Keratinocyte (primary cell): Measurements from ENCODE around the gene ANKRD17.

ENCODE experiments used
- EZH2 ChIP-seq: IDR thresholded peaks from one replicate; pipeline ENCODE4 v1.6.1; 2012; ENCODE audit warnings: inconsistent platforms, mild to moderate bottlenecking, low read length, moderate library complexity
- TF ChIP-seq, protein P1 (sequence below), 3 experiments: IDR thresholded peaks in 1 of 3; conservative IDR thresholded peaks in 1 of 3; optimal IDR thresholded peaks in 1 of 3; 2 replicates in 2 of 3; 3 replicates in 1 of 3; pipeline versions ENCODE3 to v1.5.1; 2011; ENCODE audit warnings: low read length in 3 of 3, mild to moderate bottlenecking in 3 of 3, moderate library complexity in 2 of 3, control low read depth in 1 of 3, inconsistent platforms in 1 of 3; ENCODE audit not compliant: insufficient read depth in 2 of 3; ENCODE audit errors: extremely low read depth in 1 of 3

DNA sequence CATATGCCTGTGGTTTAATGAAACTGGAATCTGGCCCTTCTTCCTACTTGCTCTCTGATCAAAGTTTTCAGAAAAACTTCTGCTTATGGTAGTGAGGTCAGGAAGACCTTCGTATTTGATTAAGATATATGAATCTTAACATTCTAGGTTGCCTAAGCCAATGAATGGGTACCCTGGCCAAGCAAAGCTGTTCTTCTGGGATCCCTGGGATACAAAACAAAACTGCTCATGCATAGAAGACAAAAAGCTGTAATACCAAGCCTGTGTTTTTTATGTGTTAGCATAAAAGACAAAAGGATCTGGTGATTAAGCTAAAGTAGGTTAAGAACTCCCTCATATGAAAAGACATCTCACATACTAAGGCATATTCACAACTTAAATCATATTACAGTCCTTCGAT lies 21.6 kb downstream of the ANKRD17 start:
- TF ChIP-seq, protein P1, sequence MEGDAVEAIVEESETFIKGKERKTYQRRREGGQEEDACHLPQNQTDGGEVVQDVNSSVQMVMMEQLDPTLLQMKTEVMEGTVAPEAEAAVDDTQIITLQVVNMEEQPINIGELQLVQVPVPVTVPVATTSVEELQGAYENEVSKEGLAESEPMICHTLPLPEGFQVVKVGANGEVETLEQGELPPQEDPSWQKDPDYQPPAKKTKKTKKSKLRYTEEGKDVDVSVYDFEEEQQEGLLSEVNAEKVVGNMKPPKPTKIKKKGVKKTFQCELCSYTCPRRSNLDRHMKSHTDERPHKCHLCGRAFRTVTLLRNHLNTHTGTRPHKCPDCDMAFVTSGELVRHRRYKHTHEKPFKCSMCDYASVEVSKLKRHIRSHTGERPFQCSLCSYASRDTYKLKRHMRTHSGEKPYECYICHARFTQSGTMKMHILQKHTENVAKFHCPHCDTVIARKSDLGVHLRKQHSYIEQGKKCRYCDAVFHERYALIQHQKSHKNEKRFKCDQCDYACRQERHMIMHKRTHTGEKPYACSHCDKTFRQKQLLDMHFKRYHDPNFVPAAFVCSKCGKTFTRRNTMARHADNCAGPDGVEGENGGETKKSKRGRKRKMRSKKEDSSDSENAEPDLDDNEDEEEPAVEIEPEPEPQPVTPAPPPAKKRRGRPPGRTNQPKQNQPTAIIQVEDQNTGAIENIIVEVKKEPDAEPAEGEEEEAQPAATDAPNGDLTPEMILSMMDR (optimal IDR thresholded peaks at IDR 0.05 in 1 of 3, IDR thresholded peaks at IDR 0.05 in 1 of 3, conservative IDR thresholded peaks at IDR 0.05 in 1 of 3; ENCODE audit: extremely low read depth in 1 of 3, insufficient read depth in 2 of 3, low read length in 3 of 3) = no peak
- TF ChIP-seq EZH2 = no peak
